Endothelial cell of umbilical vein (primary cell): ENCODE data around the gene PSD2. TPM values are rescaled to one million over a fixed set of nuclear protein-coding genes. Genes with fewer than 3 reads are reported as not detected.

Experiments used
- BruUV-seq: library from RNA; stranded (reverse); fragments of 400-500 nt; replicated peaks from 2 replicates; lab custom pipeline; 2021; lab: Mats Ljungman, UMichigan
- CTCF ChIA-PET: fragments of 300-600, 350-600 bp; sonication (Branson Sonifier 250); formaldehyde crosslinking; loops from one replicate; lab custom pipeline; 2021; ENCODE audit warnings: antibody characterized with exemption, inconsistent platforms; lab: Charles Lee
- POLR2A ChIA-PET: fragments of 300-600, 350-600 bp; sonication (Branson Sonifier 250); formaldehyde crosslinking; loops from one replicate; lab custom pipeline; 2021; ENCODE audit warnings: antibody characterized with exemption, inconsistent platforms; lab: Charles Lee
- DNase-seq: peaks from one replicate; pipeline ENCODE4 v3.0.0-alpha.2; 2011; ENCODE audit warnings: low read depth, low spot score
- FAIRE-seq: peaks from 2 replicates; lab custom pipeline; 2011; peaks lifted over from hg19 to GRCh38; lab: Jason Lieb, UNC
- H2AFZ ChIP-seq: 2 replicates; pipeline ENCODE4 v1.6.0; 2012; ENCODE audit warnings: low read depth, low read length, control low read depth, inconsistent platforms
- H3K27ac ChIP-seq: 2 replicates; pipeline ENCODE4 v1.5.1; 2011; ENCODE audit warnings: low read depth, mild to moderate bottlenecking, control low read depth, low read length, moderate library complexity; ENCODE audit not compliant: insufficient read depth
- H3K27me3 ChIP-seq, 2 experiments: 2 replicates each; pipeline versions ENCODE4 v1.6.0 to v1.6.1; 2011; ENCODE audit warnings: low read length in 2 of 2, mixed read lengths in 1 of 2; ENCODE audit not compliant: control insufficient read depth in 2 of 2, insufficient read depth in 2 of 2
- H3K36me3 ChIP-seq, 2 experiments: 2 replicates in 1 of 2; 3 replicates in 1 of 2; pipeline ENCODE4 v1.5.1; 2011; ENCODE audit warnings: low read length in 2 of 2, mild to moderate bottlenecking in 1 of 2, moderate library complexity in 1 of 2; ENCODE audit not compliant: control insufficient read depth in 2 of 2, insufficient read depth in 2 of 2; ENCODE audit errors: extremely low read depth in 1 of 2
- H3K4me1 ChIP-seq: 3 replicates; pipeline ENCODE4 v1.5.1; 2011; ENCODE audit warnings: mild to moderate bottlenecking, low read length; ENCODE audit not compliant: control insufficient read depth, insufficient read depth; ENCODE audit errors: extremely low read depth
- H3K4me2 ChIP-seq: 2 replicates; pipeline ENCODE4 v1.6.1; 2011; ENCODE audit warnings: low read length, control low read depth, mixed read lengths; ENCODE audit not compliant: insufficient read depth
- H3K4me3 ChIP-seq, 3 experiments: fragments of 200-600 bp in 1 of 3; sonication (generic), shearing (Covaris generic) in 1 of 3; replicated peaks in 1 of 3; 2 replicates each; pipeline ENCODE4 v1.5.1; 2011 to 2016; ENCODE audit warnings: control low read depth in 3 of 3, low read length in 3 of 3, mild to moderate bottlenecking in 2 of 3, inconsistent platforms in 1 of 3, low read depth in 1 of 3, moderate library complexity in 1 of 3; ENCODE audit not compliant: insufficient read depth in 1 of 3
- H3K79me2 ChIP-seq: 2 replicates; pipeline ENCODE4 v1.6.0; 2012; ENCODE audit warnings: low read length, inconsistent platforms; ENCODE audit not compliant: control insufficient read depth, insufficient read depth
- H3K9ac ChIP-seq: replicated peaks from 2 replicates; pipeline ENCODE3; 2011; ENCODE audit warnings: low read length, control low read depth; ENCODE audit not compliant: insufficient read depth; ENCODE audit errors: extremely low read depth
- H3K9me1 ChIP-seq: replicated peaks from 3 replicates; pipeline ENCODE4 v1.6.0; 2011; ENCODE audit warnings: mild to moderate bottlenecking, low read length; ENCODE audit not compliant: control insufficient read depth, insufficient read depth; ENCODE audit errors: extremely low read depth
- H3K9me3 ChIP-seq: replicated peaks from 2 replicates; pipeline ENCODE4 v1.5.1; 2012; ENCODE audit warnings: low read length, inconsistent platforms; ENCODE audit not compliant: control insufficient read depth, insufficient read depth
- H4K20me1 ChIP-seq: replicated peaks from 2 replicates; pipeline ENCODE3; 2011; ENCODE audit warnings: mild to moderate bottlenecking, low read length; ENCODE audit not compliant: control insufficient read depth, insufficient read depth; ENCODE audit errors: extremely low read depth
- CTCF ChIP-seq, 2 donors: IDR thresholded peaks; 1 replicate in 1 of 2; 2 replicates in 1 of 2; pipeline ENCODE4 v1.5.1; 2011; ENCODE audit warnings: low read length in 2 of 2, mild to moderate bottlenecking in 2 of 2, moderate library complexity in 2 of 2, control low read depth in 1 of 2, inconsistent platforms in 1 of 2, low read depth in 1 of 2; ENCODE audit not compliant: insufficient read depth in 1 of 2; ENCODE audit errors: extremely low read depth in 1 of 2
- EZH2 ChIP-seq: IDR thresholded peaks from 2 replicates; pipeline ENCODE4 v1.6.1; 2012; ENCODE audit warnings: borderline replicate concordance, low read depth, mild to moderate bottlenecking, moderate library complexity, low read length, inconsistent platforms; ENCODE audit not compliant: severe bottlenecking
- FOS ChIP-seq: IDR thresholded peaks from 2 replicates; pipeline ENCODE4 v1.6.1; 2011; ENCODE audit warnings: mild to moderate bottlenecking, low read length, moderate library complexity, borderline replicate concordance; ENCODE audit not compliant: insufficient read depth
- GATA2 ChIP-seq: IDR thresholded peaks from 2 replicates; pipeline ENCODE4 v1.7.0; 2011; ENCODE audit warnings: low read depth, mild to moderate bottlenecking, moderate library complexity, mixed read lengths, low read length; ENCODE audit not compliant: insufficient read length, insufficient read depth
- JUN ChIP-seq: IDR thresholded peaks from 2 replicates; pipeline ENCODE4 v1.6.1; 2011; ENCODE audit warnings: borderline replicate concordance, low read depth; ENCODE audit not compliant: insufficient read length, insufficient read depth
- MAX ChIP-seq: IDR thresholded peaks from 2 replicates; pipeline ENCODE4 v1.6.1; 2011; ENCODE audit not compliant: insufficient read depth, insufficient read length
- MYC ChIP-seq: IDR thresholded peaks from one replicate; pipeline ENCODE4 v1.6.1; 2011; ENCODE audit warnings: mild to moderate bottlenecking, low read depth, low read length
- POLR2A ChIP-seq: IDR thresholded peaks from 2 replicates; pipeline ENCODE4 v1.6.1; 2012; ENCODE audit warnings: low read depth, mild to moderate bottlenecking, control low read depth, low read length
- POLR2AphosphoS5 ChIP-seq: IDR thresholded peaks from 2 replicates; pipeline ENCODE4 v1.6.1; 2012; ENCODE audit warnings: low read depth, mild to moderate bottlenecking, control low read depth, low read length, moderate library complexity; ENCODE audit not compliant: insufficient read depth
- dilution Hi-C: fragments of 300-500 bp; cut with MboI; formaldehyde crosslinking; loops from one replicate; pipeline ENCODE4 v1.15.0; 2019; ENCODE audit warnings: low sequenced_read_pairs; ENCODE audit not compliant: extremely low pct_ligation_motif_present
- intact Hi-C: fragments of 100-400 bp; cut with micrococcal nuclease; formaldehyde crosslinking; loops from one replicate; pipeline ENCODE4 v1.10.0; 2022
- polyA plus RNA-seq, 4 experiments: library from polyadenylated mRNA; depleted of rRNA in 3 of 4; stranded (reverse) in 3 of 4; unstranded in 1 of 4; fragments of >200 nt; gene quantifications; 2 replicates each; pipeline versions ENCODE4 v1.2.1 to v1.2.3, GENCODE V29; 2011 to 2012; ENCODE audit warnings: missing spikeins in 1 of 4
- total RNA-seq: library from RNA; stranded (reverse); gene quantifications from 2 replicates; pipeline ENCODE4 v1.2.3, GENCODE V29; 2021

The PSD2 gene
- total and polyA plus RNA-seq, 2 donors (not counting 3 experiments of a cell fraction or from before 2014, with no cell fraction given): not detected

- BruUV-seq: no TSS peak
- Histone ChIP-seq H4K20me1 (no peaks in the 10 kb centered on the region), H3K4me1 (no peaks in the 10 kb centered on the region), H3K4me2 (no peak overlapping the region), H3K27ac (no peak overlapping the region), H3K9ac (no peak overlapping the region), H3K9me1 (no peaks in the 10 kb centered on the region), H2AFZ (no peak overlapping the region), H3K79me2 (no peaks in the 10 kb centered on the region), H3K27me3 (peaks cover 4 to 7% of the 10 kb centered on the region in 2 experiments), H3K36me3 (no peaks in the 10 kb centered on the region), H3K9me3 (no peaks in the 10 kb centered on the region), H3K4me3 (no peak overlapping the region)
- TF ChIP-seq MAX (no peak), POLR2A (no peak), JUN (no peak), POLR2AphosphoS5 (no peak), MYC (no peak), EZH2 (no peak), GATA2 (no peak), FOS (no peak), CTCF (IDR thresholded peaks at IDR 0.05; ENCODE audit: extremely low read depth in 1 of 2, insufficient read depth in 1 of 2, low read depth in 1 of 2, low read length in 2 of 2) (no peak)
- dilution Hi-C loops: no loop called here
- DNase-seq (no peak), FAIRE-seq (no peak)
- intact Hi-C loops: no loop called here
- ChIA-PET CTCF (interaction anchor here (1.1 to 5.7 kb wide), 2 partner anchors 55 to 126 kb away, joined by 3 to 95 read pairs; no protein-coding TSS in a partner anchor), POLR2A (no interaction called here)
Measured at GRCh38 chr5:139842321-139842720, 46.7 kb downstream of the PSD2 start.
